ENCODE results near the gene SLC26A4. TPM values are rescaled to one million over a fixed set of nuclear protein-coding genes. Genes with fewer than 3 reads are reported as not detected.

The SLC26A4 gene
- total RNA-seq, 1 donor from 2014 or later, result 0.57 TPM

DNA sequence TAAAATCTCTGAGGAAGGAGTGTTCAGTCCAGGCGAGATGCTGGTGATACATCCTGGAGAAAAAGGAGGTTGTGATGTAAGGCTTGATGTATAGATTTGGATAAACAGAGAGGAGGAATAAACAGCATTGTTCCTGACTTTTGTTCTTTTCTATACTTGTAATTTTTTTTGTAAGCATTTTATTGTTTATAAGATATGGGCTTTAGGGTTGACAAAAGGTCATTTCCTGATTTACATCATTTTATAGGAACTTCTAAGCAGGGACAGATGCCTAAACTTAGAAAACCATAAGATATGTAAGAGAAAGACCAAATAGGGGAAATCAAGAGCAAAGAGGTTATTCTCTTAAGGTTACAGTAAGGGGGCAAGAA, 16.7 kb upstream of the SLC26A4 start:
- Histone ChIP-seq H3K4me3 (ENCODE audit: insufficient read depth, low read depth, low read length) (no peak overlapping the region), H3K9me3 (ENCODE audit: insufficient read depth, low read depth, low read length) (no peaks in the 10 kb centered on the region), H3K9ac (ENCODE audit: low read length) (no peak overlapping the region), H3K4me1 (ENCODE audit: insufficient read depth, low read length) (peaks cover 3% of the 10 kb centered on the region), H2AFZ (ENCODE audit: low read depth, low read length) (no peak overlapping the region), H3K36me3 (ENCODE audit: insufficient read depth, low read length) (no peaks in the 10 kb centered on the region), H4K20me1 (ENCODE audit: insufficient read depth, low read length) (no peaks in the 10 kb centered on the region), H3K27me3 (ENCODE audit: insufficient read depth, low read length) (no peaks in the 10 kb centered on the region), H3K79me2 (ENCODE audit: insufficient read depth, low read length) (no peaks in the 10 kb centered on the region), H3K4me2 (ENCODE audit: low read length) (no peak overlapping the region), H3K27ac (ENCODE audit: low read depth, low read length) (no peak overlapping the region)
- H3K36me3 Mint-ChIP-seq (ENCODE audit: low read depth, unreplicated experiment), result no peaks in the 10 kb centered on the region
- H3K27me3 Mint-ChIP-seq (ENCODE audit: low read depth, unreplicated experiment), result peaks cover 7% of the 10 kb centered on the region
- H3K27ac Mint-ChIP-seq (ENCODE audit: unreplicated experiment), result no peak overlapping the region
- H3K9me3 Mint-ChIP-seq (ENCODE audit: unreplicated experiment), result peaks cover 4% of the 10 kb centered on the region
- TF ChIP-seq EZH2 (IDR thresholded peaks at IDR 0.05; ENCODE audit: insufficient read depth, low read length), result no peak
- TF ChIP-seq CTCF (IDR thresholded peaks at IDR 0.05; ENCODE audit: insufficient read depth, low read depth, low read length), result no peak
- no peak for DNase-seq (ENCODE audit: low read depth)
- no peak overlapping the region for H3K4me3 Mint-ChIP-seq (ENCODE audit: unreplicated experiment)
- no peak for FAIRE-seq
- H3K4me1 Mint-ChIP-seq (ENCODE audit: low read depth, unreplicated experiment), result peaks cover 5% of the 10 kb centered on the region

- Histone ChIP-seq H2AFZ (ENCODE audit: low read depth, low read length) (no peak overlapping the region), H3K4me3 (ENCODE audit: insufficient read depth, low read depth, low read length) (no peak overlapping the region), H3K27me3 (ENCODE audit: insufficient read depth, low read length) (no peaks in the 10 kb centered on the region), H3K36me3 (ENCODE audit: insufficient read depth, low read length) (no peaks in the 10 kb centered on the region), H3K9me3 (ENCODE audit: insufficient read depth, low read depth, low read length) (no peaks in the 10 kb centered on the region), H3K79me2 (ENCODE audit: insufficient read depth, low read length) (no peaks in the 10 kb centered on the region), H3K4me1 (ENCODE audit: insufficient read depth, low read length) (peaks cover 3% of the 10 kb centered on the region), H3K4me2 (ENCODE audit: low read length) (no peak overlapping the region), H4K20me1 (ENCODE audit: insufficient read depth, low read length) (no peaks in the 10 kb centered on the region), H3K27ac (ENCODE audit: low read depth, low read length) (no peak overlapping the region), H3K9ac (ENCODE audit: low read length) (no peak overlapping the region)
- no peak for DNase-seq (ENCODE audit: low read depth)
- no peaks in the 10 kb centered on the region for H3K36me3 Mint-ChIP-seq (ENCODE audit: low read depth, unreplicated experiment)
- H3K27ac Mint-ChIP-seq (ENCODE audit: unreplicated experiment), result no peak overlapping the region
- TF ChIP-seq CTCF (IDR thresholded peaks at IDR 0.05; ENCODE audit: insufficient read depth, low read depth, low read length) (no peak), EZH2 (IDR thresholded peaks at IDR 0.05; ENCODE audit: insufficient read depth, low read length) (no peak)
- H3K9me3 Mint-ChIP-seq (ENCODE audit: unreplicated experiment), result peaks cover 4% of the 10 kb centered on the region
- no peak overlapping the region for H3K4me3 Mint-ChIP-seq (ENCODE audit: unreplicated experiment)
- peaks cover 5% of the 10 kb centered on the region for H3K4me1 Mint-ChIP-seq (ENCODE audit: low read depth, unreplicated experiment)
- peaks cover 8% of the 10 kb centered on the region for H3K27me3 Mint-ChIP-seq (ENCODE audit: low read depth, unreplicated experiment)
- no peak for FAIRE-seq
Observed at GRCh38 chr7:107644309-107644974, 16.2 kb upstream of the SLC26A4 start.

DNA sequence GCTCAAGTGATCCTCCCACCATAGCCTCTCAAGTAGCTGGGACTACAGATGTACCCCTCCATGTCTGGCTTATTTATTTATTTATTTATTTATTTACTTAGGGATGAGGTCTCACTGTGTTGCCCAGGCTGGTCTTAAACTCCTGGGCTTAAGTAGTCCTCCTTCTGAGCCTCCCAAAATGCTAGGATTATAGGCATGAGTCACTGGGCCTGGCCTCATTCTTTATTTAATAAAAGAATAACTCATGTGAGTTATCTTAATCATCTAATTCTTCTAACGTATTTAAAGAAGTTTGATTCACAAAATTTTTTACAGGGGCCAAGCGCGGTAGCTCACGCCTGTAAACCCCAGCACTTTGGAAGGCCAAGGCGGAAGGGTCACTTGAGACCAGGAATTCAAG, 8.0 kb upstream of the SLC26A4 start:
- Mint-ChIP-seq H3K4me3 (ENCODE audit: unreplicated experiment) (no peak overlapping the region), H3K27ac (ENCODE audit: unreplicated experiment) (no peak overlapping the region), H3K4me1 (ENCODE audit: low read depth, unreplicated experiment) (no peaks in the 10 kb centered on the region), H3K27me3 (ENCODE audit: low read depth, unreplicated experiment) (peaks cover 8% of the 10 kb centered on the region), H3K9me3 (ENCODE audit: unreplicated experiment) (peaks cover 11% of the 10 kb centered on the region), H3K36me3 (ENCODE audit: low read depth, unreplicated experiment) (peaks cover 2% of the 10 kb centered on the region)
- Histone ChIP-seq H3K79me2 (ENCODE audit: insufficient read depth, low read length) (no peaks in the 10 kb centered on the region), H3K36me3 (ENCODE audit: insufficient read depth, low read length) (no peaks in the 10 kb centered on the region), H3K4me1 (ENCODE audit: insufficient read depth, low read length) (no peaks in the 10 kb centered on the region), H3K27me3 (ENCODE audit: insufficient read depth, low read length) (no peaks in the 10 kb centered on the region), H3K4me2 (ENCODE audit: low read length) (no peak overlapping the region), H3K9me3 (ENCODE audit: insufficient read depth, low read depth, low read length) (no peaks in the 10 kb centered on the region), H3K9ac (ENCODE audit: low read length) (no peak overlapping the region), H2AFZ (ENCODE audit: low read depth, low read length) (no peak overlapping the region), H3K4me3 (ENCODE audit: insufficient read depth, low read depth, low read length) (no peak overlapping the region), H3K27ac (ENCODE audit: low read depth, low read length) (no peak overlapping the region), H4K20me1 (ENCODE audit: insufficient read depth, low read length) (no peaks in the 10 kb centered on the region)
- FAIRE-seq (no peak), DNase-seq (ENCODE audit: low read depth) (no peak)
- no peak for TF ChIP-seq EZH2 (IDR thresholded peaks at IDR 0.05; ENCODE audit: insufficient read depth, low read length)
- no peak for TF ChIP-seq CTCF (IDR thresholded peaks at IDR 0.05; ENCODE audit: insufficient read depth, low read depth, low read length)

All from astrocyte (in vitro differentiated cells and primary cell).